Liver (tissue), 3 donors: ENCODE data around the gene ZNF157.

Experiments used
- CTCF ChIP-seq: fragments of 150-350 bp; IDR thresholded peaks from 2 replicates; pipeline ENCODE4 v1.5.1; 2017; ENCODE audit warnings: improper control_type of control experiment, low read depth, low read length; ENCODE audit not compliant: missing input control
- RAD21 ChIP-seq, 2 donors: IDR thresholded peaks; 2 replicates each; pipeline ENCODE4 v1.6.1; 2016; ENCODE audit warnings: antibody characterized with exemption in 2 of 2, mild to moderate bottlenecking in 2 of 2
- REST ChIP-seq: IDR thresholded peaks from 2 replicates; pipeline ENCODE4 v1.6.1; 2016; ENCODE audit warnings: antibody characterized with exemption, mild to moderate bottlenecking
- RXRA ChIP-seq, 2 donors: IDR thresholded peaks; 2 replicates each; pipeline ENCODE4 v1.6.1; 2017 to 2018; ENCODE audit warnings: antibody characterized with exemption in 2 of 2, mild to moderate bottlenecking in 1 of 2
- TAF1 ChIP-seq: conservative IDR thresholded peaks from 2 replicates; pipeline ENCODE4 v1.6.1; 2016; ENCODE audit warnings: antibody characterized with exemption, mild to moderate bottlenecking
- ZBTB33 ChIP-seq: IDR thresholded peaks from 2 replicates; pipeline ENCODE4 v1.6.1; 2016; ENCODE audit warnings: antibody characterized with exemption
- donor health status: healthy.
- donor health status: healthy.

GRCh38 chrX:47360423-47361179 lies 9.8 kb upstream of the ZNF157 start:
- TF ChIP-seq CTCF (no peak), ZBTB33 (no peak), RXRA (IDR thresholded peaks at IDR 0.05) (no peak), TAF1 (no peak), RAD21 (IDR thresholded peaks at IDR 0.05) (no peak), REST (no peak)
